HG03139 (cell line): Measurements from ENCODE around the gene SPHK1.

ENCODE experiments used
- ATAC-seq: cut with Tn5 transposase; IDR thresholded peaks from one replicate; pipeline ENCODE4 v1.9.1; 2021; ENCODE audit not compliant: unreplicated experiment

The SPHK1 gene

GRCh38 chr17:76405967-76406647 is 21.7 kb downstream of the SPHK1 start:
- ATAC-seq, result no peak

- no peak for ATAC-seq
Observed at GRCh38 chr17:76407509-76407908, 23.1 kb downstream of the SPHK1 start.

- ATAC-seq, result no peak
Observed at GRCh38 chr17:76408037-76408849, 23.8 kb downstream of the SPHK1 start.

- no peak for ATAC-seq
Observed at GRCh38 chr17:76410328-76410965, 26.0 kb downstream of the SPHK1 start.

- no peak for ATAC-seq
Observed at GRCh38 chr17:76411247-76411646, 26.8 kb downstream of the SPHK1 start.

GRCh38 chr17:76414334-76415295 is 30.2 kb downstream of the SPHK1 start:
- no peak for ATAC-seq

GRCh38 chr17:76415786-76416185 is 31.4 kb downstream of the SPHK1 start:
- no peak for ATAC-seq

GRCh38 chr17:76416457-76416856 is 32.0 kb downstream of the SPHK1 start:
- ATAC-seq, result no peak

- no peak for ATAC-seq
Observed at GRCh38 chr17:76416899-76417298, 32.5 kb downstream of the SPHK1 start.

- no peak for ATAC-seq
Observed at GRCh38 chr17:76417499-76418143, 33.2 kb downstream of the SPHK1 start.

- no peak for ATAC-seq
Observed at GRCh38 chr17:76419576-76420260, 35.3 kb downstream of the SPHK1 start.

GRCh38 chr17:76420356-76421043 is 36.1 kb downstream of the SPHK1 start:
- no peak for ATAC-seq

GRCh38 chr17:76421044-76421407 is 36.6 kb downstream of the SPHK1 start:
- ATAC-seq, result no peak

- ATAC-seq, result no peak
Observed at GRCh38 chr17:76422406-76422805, 38.0 kb downstream of the SPHK1 start.

GRCh38 chr17:76422860-76423259 is 38.5 kb downstream of the SPHK1 start:
- ATAC-seq, result no peak

GRCh38 chr17:76426853-76427252 is 42.4 kb downstream of the SPHK1 start:
- no peak for ATAC-seq

GRCh38 chr17:76427501-76428231 is 43.3 kb downstream of the SPHK1 start:
- no peak for ATAC-seq

GRCh38 chr17:76428511-76428910 is 44.1 kb downstream of the SPHK1 start:
- ATAC-seq, result no peak

GRCh38 chr17:76431509-76431908 is 47.1 kb downstream of the SPHK1 start:
- ATAC-seq, result no peak
